Brain microvascular endothelial cell (primary cell): ENCODE results near the gene CCL24.

ENCODE experiments used
- DNase-seq: peaks from one replicate; pipeline ENCODE4 v3.0.0-alpha.2; 2020
- H3K27ac ChIP-seq: fragments of 250-450 bp; sonication (Bioruptor Pico); 2 replicates; pipeline ENCODE4 v1.5.1; 2020; ENCODE audit warnings: mild to moderate bottlenecking, moderate library complexity
- H3K27me3 ChIP-seq: fragments of 250-450 bp; sonication (Bioruptor Pico); replicated peaks from 2 replicates; pipeline ENCODE4 v1.5.1; 2020; ENCODE audit warnings: mild to moderate bottlenecking
- H3K36me3 ChIP-seq: fragments of 250-450 bp; sonication (Bioruptor Pico); replicated peaks from 2 replicates; pipeline ENCODE4 v1.5.1; 2020; ENCODE audit warnings: mild to moderate bottlenecking
- H3K4me3 ChIP-seq: 2 replicates; pipeline ENCODE4 v1.5.1; 2011; ENCODE audit warnings: low read depth, mild to moderate bottlenecking, control low read depth, low read length, moderate library complexity
- in situ Hi-C: cut with HindIII; loops from 2 replicates; pipeline ENCODE4 v1.10.0; 2017; ENCODE audit warnings: low sequenced_read_pairs, low pct_ligation_motif_present
- TF ChIP-seq, protein P1 (sequence below): IDR thresholded peaks from 2 replicates; pipeline ENCODE4 v1.5.1; 2011; ENCODE audit warnings: low read depth, mild to moderate bottlenecking, moderate library complexity, low read length, control low read depth, inconsistent platforms; ENCODE audit errors: missing control alignments

Gene CCL24

DNA sequence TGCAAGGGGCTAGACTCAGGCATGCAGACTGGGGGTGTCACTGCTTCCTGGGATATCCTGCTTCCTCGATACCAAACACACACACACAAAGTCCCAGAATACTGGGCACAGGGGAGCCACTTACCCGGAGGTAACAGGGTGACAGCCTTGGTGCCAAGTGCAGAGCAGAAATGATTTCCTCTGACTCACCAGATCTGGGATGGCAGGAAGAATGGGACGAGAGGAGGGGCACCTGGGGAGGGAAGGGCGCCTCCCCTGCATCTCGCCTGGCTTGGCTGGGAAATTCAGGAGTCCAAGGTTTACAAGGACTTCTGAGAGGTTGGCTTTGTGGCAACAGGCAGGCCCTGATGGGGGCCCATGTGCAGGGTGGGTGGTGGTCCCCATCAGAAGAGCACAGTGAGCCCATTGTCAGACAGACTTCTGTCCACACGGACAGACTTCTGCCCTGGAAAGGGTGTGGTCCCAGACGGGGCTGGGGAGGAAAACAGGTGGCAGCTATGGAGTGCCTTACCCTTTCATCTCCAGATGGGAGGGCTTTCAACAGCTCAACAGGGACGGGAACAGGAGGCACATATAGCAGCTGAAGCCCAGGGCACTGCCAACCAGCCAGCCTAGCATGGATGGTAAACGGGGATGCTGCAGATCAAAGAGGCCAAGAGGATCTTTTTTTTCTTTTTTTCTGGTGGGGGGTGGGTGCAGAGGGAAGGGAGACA, 9.7 kb upstream of the CCL24 start:
- TF ChIP-seq, protein P1, sequence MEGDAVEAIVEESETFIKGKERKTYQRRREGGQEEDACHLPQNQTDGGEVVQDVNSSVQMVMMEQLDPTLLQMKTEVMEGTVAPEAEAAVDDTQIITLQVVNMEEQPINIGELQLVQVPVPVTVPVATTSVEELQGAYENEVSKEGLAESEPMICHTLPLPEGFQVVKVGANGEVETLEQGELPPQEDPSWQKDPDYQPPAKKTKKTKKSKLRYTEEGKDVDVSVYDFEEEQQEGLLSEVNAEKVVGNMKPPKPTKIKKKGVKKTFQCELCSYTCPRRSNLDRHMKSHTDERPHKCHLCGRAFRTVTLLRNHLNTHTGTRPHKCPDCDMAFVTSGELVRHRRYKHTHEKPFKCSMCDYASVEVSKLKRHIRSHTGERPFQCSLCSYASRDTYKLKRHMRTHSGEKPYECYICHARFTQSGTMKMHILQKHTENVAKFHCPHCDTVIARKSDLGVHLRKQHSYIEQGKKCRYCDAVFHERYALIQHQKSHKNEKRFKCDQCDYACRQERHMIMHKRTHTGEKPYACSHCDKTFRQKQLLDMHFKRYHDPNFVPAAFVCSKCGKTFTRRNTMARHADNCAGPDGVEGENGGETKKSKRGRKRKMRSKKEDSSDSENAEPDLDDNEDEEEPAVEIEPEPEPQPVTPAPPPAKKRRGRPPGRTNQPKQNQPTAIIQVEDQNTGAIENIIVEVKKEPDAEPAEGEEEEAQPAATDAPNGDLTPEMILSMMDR: no peak
- Histone ChIP-seq H3K36me3 (no peaks in the 10 kb centered on the region), H3K27ac (no peak overlapping the region), H3K27me3 (peaks cover 2% of the 10 kb centered on the region), H3K4me3 (no peak overlapping the region)
- DNase-seq: no peak
- in situ Hi-C loops: no loop called here

DNA sequence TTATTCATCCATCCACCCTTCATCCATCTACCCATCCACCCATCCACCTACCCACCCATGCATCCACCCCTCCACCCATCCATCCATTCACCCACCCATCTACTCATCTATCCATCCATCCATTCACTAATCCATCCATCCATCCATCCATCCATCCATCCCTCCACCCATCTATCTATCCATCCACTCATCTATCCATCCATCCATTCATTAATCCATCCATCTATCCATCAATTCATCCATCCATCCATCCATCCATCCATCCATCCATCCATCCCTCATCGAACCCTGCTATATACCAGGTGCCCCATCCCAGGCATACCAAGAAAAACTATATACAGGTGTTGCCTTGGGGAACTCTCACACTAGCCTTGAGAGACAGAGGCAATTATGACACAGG, 7.1 kb upstream of the CCL24 start:
- in situ Hi-C loops: no loop called here
- Histone ChIP-seq H3K27ac (no peak overlapping the region), H3K4me3 (no peak overlapping the region), H3K27me3 (peaks cover 2% of the 10 kb centered on the region), H3K36me3 (no peaks in the 10 kb centered on the region)
- TF ChIP-seq, protein P1: no peak
- no peak for DNase-seq

DNA sequence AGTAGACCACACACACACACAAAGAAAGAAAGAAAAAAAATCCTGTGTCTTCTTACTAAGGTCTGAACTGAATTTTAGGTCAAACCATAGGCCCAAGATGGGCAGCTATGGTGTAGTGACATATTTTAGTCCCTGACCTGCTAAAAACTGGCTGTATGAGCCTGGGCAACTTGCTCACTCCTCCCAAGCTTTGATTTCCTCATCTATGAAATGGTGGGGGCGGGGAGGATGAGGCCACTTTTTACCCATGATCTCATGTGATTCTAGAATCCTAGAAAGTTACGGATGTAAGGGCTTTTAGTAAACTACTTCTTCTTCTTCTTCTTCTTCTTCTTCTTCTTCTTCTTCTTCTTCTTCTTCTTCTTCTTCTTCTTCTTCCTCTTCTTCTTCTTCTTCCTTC, 6.1 kb upstream of the CCL24 start:
- TF ChIP-seq, protein P1: no peak
- in situ Hi-C loops: no loop called here

DNA sequence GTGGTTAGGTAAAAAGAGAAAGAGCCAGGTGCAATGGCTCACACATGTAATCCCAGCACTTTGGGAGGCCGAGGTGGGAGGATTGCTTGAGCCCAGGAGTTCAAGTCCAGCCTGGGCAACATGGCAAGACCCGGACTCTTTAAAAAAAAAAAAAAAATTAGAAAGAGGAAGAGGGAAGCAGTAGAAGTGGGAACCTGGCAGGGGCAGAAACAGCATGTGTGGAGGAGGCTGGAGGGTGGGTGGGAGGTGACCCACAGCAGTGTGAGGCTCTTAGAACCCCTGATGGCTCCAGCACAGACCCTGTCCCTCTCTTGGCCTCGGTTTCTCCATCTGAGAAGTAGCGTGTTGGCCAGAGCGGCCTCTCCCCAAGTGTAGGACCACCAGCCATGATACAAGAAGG, 4.9 kb upstream of the CCL24 start:
- in situ Hi-C loops: no loop called here

More for the DNA sequence above, 6.1 kb upstream of the CCL24 start:
- peaks cover 2% of the 10 kb centered on the region for H3K27me3 ChIP-seq
- no peak overlapping the region for H3K27ac ChIP-seq
- H3K4me3 ChIP-seq: no peak overlapping the region
- DNase-seq: no peak
- H3K36me3 ChIP-seq: no peaks in the 10 kb centered on the region

DNA sequence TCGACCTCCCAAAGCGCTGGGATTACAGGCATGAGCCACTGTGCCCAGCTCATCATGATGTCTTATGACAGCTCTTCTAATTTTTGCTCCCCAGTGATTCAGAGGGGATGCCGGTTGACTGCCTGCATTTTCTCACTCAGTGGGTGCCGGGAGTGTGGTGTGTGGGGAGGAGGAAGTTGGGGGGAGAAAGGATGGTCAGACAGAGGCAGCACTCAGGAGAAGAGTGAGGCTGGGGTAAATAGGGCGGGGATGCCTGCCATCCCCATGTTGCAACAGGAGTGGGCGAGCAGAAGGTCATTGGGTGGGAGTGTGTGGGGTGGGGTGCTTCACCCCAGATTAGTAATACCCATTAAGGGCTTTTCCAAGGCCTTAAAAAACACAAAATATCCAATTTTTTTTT, 3.5 kb upstream of the CCL24 start:
- in situ Hi-C loops: no loop called here
- DNase-seq: no peak
- H3K27ac ChIP-seq: no peak overlapping the region
- no peaks in the 10 kb centered on the region for H3K36me3 ChIP-seq
- TF ChIP-seq, protein P1: no peak
- no peaks in the 10 kb centered on the region for H3K27me3 ChIP-seq
- no peak overlapping the region for H3K4me3 ChIP-seq

More for the DNA sequence above, 4.9 kb upstream of the CCL24 start:
- H3K36me3 ChIP-seq: no peaks in the 10 kb centered on the region
- H3K4me3 ChIP-seq: no peak overlapping the region
- H3K27me3 ChIP-seq: peaks cover 1% of the 10 kb centered on the region
- DNase-seq: no peak
- TF ChIP-seq, protein P1: no peak
- H3K27ac ChIP-seq: no peak overlapping the region

DNA sequence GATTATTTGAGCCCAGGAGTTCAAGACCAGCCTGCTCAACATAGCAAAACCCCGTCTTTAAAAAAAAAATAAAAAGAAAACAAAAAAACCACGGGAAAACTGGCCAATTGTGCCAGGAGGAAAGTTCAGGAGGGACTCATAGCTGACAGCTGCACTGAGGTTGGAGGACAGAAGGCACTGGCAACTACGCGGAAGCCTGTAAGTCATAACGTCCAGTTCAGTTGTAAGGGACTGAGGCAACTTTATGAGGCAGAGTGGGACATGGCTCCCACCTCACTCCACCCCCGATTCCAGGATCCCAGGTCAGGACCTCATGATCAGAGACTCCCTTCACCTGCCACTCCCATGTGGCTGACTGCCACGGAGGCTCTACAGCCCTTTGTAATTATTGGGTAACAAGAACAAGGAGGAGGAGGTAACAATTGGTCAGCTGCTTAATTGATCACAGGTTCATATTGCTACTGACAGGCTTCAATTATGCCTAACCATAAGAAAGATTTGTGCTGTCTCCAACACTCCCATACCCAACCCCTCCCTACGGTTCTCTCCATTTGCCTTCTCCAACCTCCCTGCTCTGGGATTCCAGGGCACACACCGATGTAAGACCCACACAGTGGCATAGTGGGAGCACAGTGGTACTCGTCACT, 1.9 kb upstream of the CCL24 start:
- H3K27me3 ChIP-seq: no peaks in the 10 kb centered on the region
- no peak for DNase-seq
- H3K27ac ChIP-seq: no peak overlapping the region

More for the DNA sequence above, 1.9 kb upstream of the CCL24 start:
- in situ Hi-C loops: no loop called here
- TF ChIP-seq, protein P1: no peak
- Histone ChIP-seq H3K4me3 (no peak overlapping the region), H3K36me3 (no peaks in the 10 kb centered on the region)
